CD4-positive, alpha-beta T cell (primary cell): ENCODE measurements around the gene IPCEF1. TPM values are rescaled to one million over a fixed set of nuclear protein-coding genes. Genes with fewer than 3 reads are reported as not detected.

Source experiments
- ATAC-seq: fragments of 200-7000 bp; cut with Tn5 transposase; one replicate; pipeline ENCODE4 v1.10.0; 2022; ENCODE audit warnings: mild to moderate bottlenecking; ENCODE audit not compliant: poor library complexity
- CTCF ChIA-PET: fragments of 350-600 bp; sonication (Branson Sonifier 250); formaldehyde crosslinking; loops from one replicate; lab custom pipeline; 2021; ENCODE audit warnings: antibody characterized with exemption, inconsistent platforms; lab: Charles Lee
- POLR2A ChIA-PET: fragments of 350-600 bp; sonication (Branson Sonifier 250); formaldehyde crosslinking; loops from one replicate; lab custom pipeline; 2021; ENCODE audit warnings: antibody characterized with exemption, inconsistent platforms; lab: Charles Lee
- DNase-seq, 14 experiments: peaks; one replicate each; pipeline ENCODE4 v3.0.0-alpha.2; 2013 to 2020; ENCODE audit warnings: mixed read lengths in 2 of 14
- H3K27ac ChIP-seq, 2 donors: one replicate each; pipeline versions ENCODE4 v1.5.1 to v1.7.0; 2013; ENCODE audit warnings: low read length in 2 of 2, low read depth in 1 of 2, mild to moderate bottlenecking in 1 of 2
- H3K27me3 ChIP-seq, 2 experiments: 1 replicate in 1 of 2; 2 replicates in 1 of 2; pipeline versions ENCODE4 v1.6.1 to v1.7.0; 2013; ENCODE audit warnings: low read length in 2 of 2, control low read depth in 1 of 2, mild to moderate bottlenecking in 1 of 2, moderate library complexity in 1 of 2; ENCODE audit not compliant: insufficient read depth in 2 of 2, control insufficient read depth in 1 of 2
- H3K36me3 ChIP-seq: one replicate; pipeline ENCODE4 v1.6.1; 2013; ENCODE audit warnings: low read length, control low read depth; ENCODE audit not compliant: insufficient read depth
- H3K4me1 ChIP-seq: one replicate; pipeline ENCODE4 v1.6.1; 2013; ENCODE audit warnings: low read length, control low read depth; ENCODE audit not compliant: insufficient read depth
- H3K4me3 ChIP-seq: one replicate; pipeline ENCODE4 v1.5.1; 2013; ENCODE audit warnings: mild to moderate bottlenecking, low read length, moderate library complexity
- H3K9me3 ChIP-seq, 2 experiments: 1 replicate in 1 of 2; 2 replicates in 1 of 2; pipeline versions ENCODE4 v1.6.1 to v1.7.0; 2013; ENCODE audit warnings: low read length in 2 of 2, mild to moderate bottlenecking in 2 of 2, control low read depth in 1 of 2, moderate library complexity in 1 of 2; ENCODE audit not compliant: control insufficient read depth in 1 of 2, insufficient read depth in 1 of 2
- H3K27ac Mint-ChIP-seq: one replicate; pipeline ENCODE4 v1.8.0; 2020; ENCODE audit warnings: mixed read lengths
- H3K27me3 Mint-ChIP-seq: one replicate; pipeline ENCODE4 v1.8.0; 2021; ENCODE audit warnings: mixed read lengths
- H3K36me3 Mint-ChIP-seq: one replicate; pipeline ENCODE4 v1.8.0; 2021; ENCODE audit warnings: low read depth, mixed read lengths
- H3K4me1 Mint-ChIP-seq: one replicate; pipeline ENCODE4 v1.8.0; 2021; ENCODE audit warnings: low read depth, mixed read lengths
- H3K4me3 Mint-ChIP-seq: one replicate; pipeline ENCODE4 v1.8.0; 2020; ENCODE audit warnings: mild to moderate bottlenecking, mixed read lengths
- H3K9me3 Mint-ChIP-seq: one replicate; pipeline ENCODE4 v1.8.0; 2020; ENCODE audit warnings: mixed read lengths
- CTCF ChIP-seq: fragments of 200-600 bp; IDR thresholded peaks from one replicate; pipeline ENCODE4 v1.8.0; 2022; ENCODE audit warnings: antibody characterized with exemption, mild to moderate bottlenecking
- intact Hi-C, 2 experiments: fragments of 100-400 bp; cut with DNase I in 1 of 2; cut with micrococcal nuclease in 1 of 2; formaldehyde crosslinking; loops; one replicate each; pipeline versions ENCODE4 v1.15.1 to v1.9.0; 2023 to 2025; cut with DNase I, micrococcal nuclease
- total RNA-seq, 174 experiments: library from RNA in 2 of 174; stranded (reverse) in 2 of 174; gene quantifications; one replicate each; pipeline ENCODE4 v1.2.3 and lab custom pipeline; 2021 to 2026

The IPCEF1 gene
- total RNA-seq, 2 experiments from 2014 or later, result 92.4 to 96.8 TPM

DNA sequence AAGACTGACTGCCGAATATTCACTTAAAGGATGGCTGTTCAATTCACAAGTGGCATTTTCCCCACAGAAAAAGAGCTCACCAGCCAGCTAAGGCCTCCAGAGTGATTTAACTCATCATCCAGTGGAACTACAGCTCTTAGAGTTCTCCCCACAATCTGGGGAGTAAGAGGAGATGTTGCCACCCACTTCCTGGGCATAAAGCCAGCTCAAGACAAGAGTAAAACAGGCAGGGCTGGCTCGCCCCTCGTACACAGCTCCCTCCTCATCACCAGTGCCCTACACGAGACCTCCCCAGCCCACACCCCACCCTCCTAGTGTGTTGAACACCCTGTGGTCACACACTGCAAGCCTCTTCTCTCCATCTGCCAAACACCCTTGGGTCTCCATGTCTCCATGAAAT is 47.2 kb upstream of the IPCEF1 start:
- no peaks in the 10 kb centered on the region for H3K9me3 Mint-ChIP-seq
- H3K4me1 ChIP-seq, result no peaks in the 10 kb centered on the region
- CTCF ChIA-PET, result no interaction called here
- intact Hi-C loops, result no loop called here
- no peak overlapping the region for H3K4me3 ChIP-seq
- no peak overlapping the region for H3K27ac Mint-ChIP-seq
- H3K36me3 Mint-ChIP-seq, result no peaks in the 10 kb centered on the region
- ATAC-seq (no peak), DNase-seq (no peak)
- no peaks in the 10 kb centered on the region for H3K27me3 ChIP-seq
- no peaks in the 10 kb centered on the region for H3K9me3 ChIP-seq
- TF ChIP-seq CTCF, result no peak
- no peaks in the 10 kb centered on the region for H3K36me3 ChIP-seq
- H3K4me1 Mint-ChIP-seq, result no peaks in the 10 kb centered on the region
- POLR2A ChIA-PET, result no interaction called here
- no peak overlapping the region for H3K4me3 Mint-ChIP-seq
- no peaks in the 10 kb centered on the region for H3K27me3 Mint-ChIP-seq
- no peak overlapping the region for H3K27ac ChIP-seq

DNA sequence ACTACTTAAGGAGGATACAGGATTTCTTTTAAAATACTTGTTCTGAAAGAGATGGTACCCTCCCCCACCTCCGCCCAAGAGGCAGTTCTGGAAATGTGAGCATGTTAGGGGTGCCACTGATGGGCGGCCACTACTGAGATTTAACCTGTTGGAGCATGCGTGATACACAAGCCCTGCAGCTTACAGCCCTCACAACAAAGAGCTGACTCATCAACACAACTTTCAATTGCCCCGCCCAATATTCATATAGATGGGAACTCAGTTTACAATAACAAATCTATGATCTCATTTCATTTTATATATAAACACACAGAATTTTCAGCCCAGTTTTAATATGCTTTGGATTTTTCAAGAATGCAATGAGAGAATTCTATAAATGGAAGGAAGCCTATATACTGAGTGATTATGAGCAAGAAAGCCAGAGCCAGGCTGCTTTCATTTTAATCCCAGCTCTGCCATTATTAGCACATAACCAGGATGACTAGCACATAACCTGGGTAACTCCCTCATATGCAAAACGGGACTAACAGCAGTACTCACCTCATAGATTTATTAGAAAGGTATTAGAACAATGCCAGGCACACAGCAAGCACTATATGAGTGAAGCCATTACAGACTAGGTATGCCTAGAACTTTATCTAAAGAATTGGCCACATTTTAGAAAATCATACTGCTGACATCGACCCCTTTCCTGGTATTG is 45.6 kb upstream of the IPCEF1 start:
- no peaks in the 10 kb centered on the region for H3K9me3 Mint-ChIP-seq
- ChIA-PET POLR2A (no interaction called here), CTCF (no interaction called here)
- no peak for TF ChIP-seq CTCF
- H3K4me1 Mint-ChIP-seq, result no peaks in the 10 kb centered on the region
- H3K9me3 ChIP-seq, result no peaks in the 10 kb centered on the region
- no peaks in the 10 kb centered on the region for H3K27me3 ChIP-seq
- H3K36me3 ChIP-seq, result no peaks in the 10 kb centered on the region
- intact Hi-C loops, result no loop called here
- H3K4me3 ChIP-seq, result no peak overlapping the region
- no peak for ATAC-seq
- H3K4me3 Mint-ChIP-seq, result no peak overlapping the region
- no peak overlapping the region for H3K27ac Mint-ChIP-seq
- no peaks in the 10 kb centered on the region for H3K36me3 Mint-ChIP-seq
- no peaks in the 10 kb centered on the region for H3K27me3 Mint-ChIP-seq
- DNase-seq, result no peak
- no peak overlapping the region for H3K27ac ChIP-seq
- no peaks in the 10 kb centered on the region for H3K4me1 ChIP-seq

DNA sequence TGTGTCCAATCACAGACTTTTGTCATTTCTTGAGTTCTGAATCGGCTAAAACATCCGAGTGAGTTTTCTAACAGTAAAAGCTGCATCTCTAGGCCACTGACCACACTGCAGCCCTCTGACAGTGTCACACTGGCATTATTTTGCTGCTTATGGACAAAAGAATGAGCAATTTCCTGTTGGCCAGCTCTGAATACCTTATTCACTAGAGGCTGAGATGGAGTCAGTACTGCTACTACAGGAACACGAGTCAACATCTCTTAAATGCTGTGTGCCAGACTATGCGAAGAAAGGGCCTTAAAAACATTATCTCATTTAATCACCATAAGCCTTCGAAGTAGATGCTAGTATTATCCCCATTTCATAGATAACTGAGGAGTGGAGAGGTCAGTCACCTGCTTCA is 42.5 kb upstream of the IPCEF1 start:
- POLR2A ChIA-PET, result no interaction called here

More for the DNA sequence above, 42.5 kb upstream of the IPCEF1 start:
- CTCF ChIA-PET, result interaction anchor here (0.7 kb wide), 1 partner anchor 1830 kb away, joined by 3 read pairs; no protein-coding TSS in a partner anchor
- Histone ChIP-seq H3K4me3 (no peak overlapping the region), H3K27me3 (no peaks in the 10 kb centered on the region), H3K9me3 (no peaks in the 10 kb centered on the region), H3K4me1 (no peaks in the 10 kb centered on the region), H3K27ac (no peak overlapping the region), H3K36me3 (no peaks in the 10 kb centered on the region)
- no peak for ATAC-seq
- Mint-ChIP-seq H3K4me3 (no peak overlapping the region), H3K36me3 (no peaks in the 10 kb centered on the region), H3K27me3 (no peaks in the 10 kb centered on the region), H3K4me1 (no peaks in the 10 kb centered on the region), H3K9me3 (no peaks in the 10 kb centered on the region), H3K27ac (no peak overlapping the region)
- intact Hi-C loops, result no loop called here
- TF ChIP-seq CTCF, result no peak
- DNase-seq, result no peak
